ENCODE results near the gene RASA3.
"Not testable (repeated sequence)": the region's sequence is repeated elsewhere in the genome, so short reads cannot be mapped to it uniquely, and the experiment has no call there.

RASA3 gene

GRCh38 chr13:114077933-114078325 is 54.5 kb downstream of the RASA3 start:
- TF ChIP-seq, protein P1, sequence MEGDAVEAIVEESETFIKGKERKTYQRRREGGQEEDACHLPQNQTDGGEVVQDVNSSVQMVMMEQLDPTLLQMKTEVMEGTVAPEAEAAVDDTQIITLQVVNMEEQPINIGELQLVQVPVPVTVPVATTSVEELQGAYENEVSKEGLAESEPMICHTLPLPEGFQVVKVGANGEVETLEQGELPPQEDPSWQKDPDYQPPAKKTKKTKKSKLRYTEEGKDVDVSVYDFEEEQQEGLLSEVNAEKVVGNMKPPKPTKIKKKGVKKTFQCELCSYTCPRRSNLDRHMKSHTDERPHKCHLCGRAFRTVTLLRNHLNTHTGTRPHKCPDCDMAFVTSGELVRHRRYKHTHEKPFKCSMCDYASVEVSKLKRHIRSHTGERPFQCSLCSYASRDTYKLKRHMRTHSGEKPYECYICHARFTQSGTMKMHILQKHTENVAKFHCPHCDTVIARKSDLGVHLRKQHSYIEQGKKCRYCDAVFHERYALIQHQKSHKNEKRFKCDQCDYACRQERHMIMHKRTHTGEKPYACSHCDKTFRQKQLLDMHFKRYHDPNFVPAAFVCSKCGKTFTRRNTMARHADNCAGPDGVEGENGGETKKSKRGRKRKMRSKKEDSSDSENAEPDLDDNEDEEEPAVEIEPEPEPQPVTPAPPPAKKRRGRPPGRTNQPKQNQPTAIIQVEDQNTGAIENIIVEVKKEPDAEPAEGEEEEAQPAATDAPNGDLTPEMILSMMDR (IDR thresholded peaks at IDR 0.05; ENCODE audit: low read depth, low read length, missing control alignments), result no peak
- H3K4me3 ChIP-seq (ENCODE audit: low read depth, low read length), result no peak overlapping the region
- DNase-seq (ENCODE audit: low read depth), result no peak

- DNase-seq (ENCODE audit: low read depth), result no peak
- TF ChIP-seq, protein P1 (IDR thresholded peaks at IDR 0.05; ENCODE audit: low read depth, low read length, missing control alignments), result no peak
- H3K4me3 ChIP-seq (ENCODE audit: low read depth, low read length), result no peak overlapping the region
These were observed 55.1 kb downstream of the RASA3 start for GRCh38 chr13:114077099-114077932.

- TF ChIP-seq, protein P1 (IDR thresholded peaks at IDR 0.05; ENCODE audit: low read depth, low read length, missing control alignments), result no peak
- no peak overlapping the region for H3K4me3 ChIP-seq (ENCODE audit: low read depth, low read length)
- DNase-seq (ENCODE audit: low read depth), result no peak
These were observed 55.9 kb downstream of the RASA3 start for GRCh38 chr13:114076329-114077090.

GRCh38 chr13:114075811-114076210 is 56.6 kb downstream of the RASA3 start:
- not testable (repeated sequence) for H3K4me3 ChIP-seq (ENCODE audit: low read depth, low read length); DNase-seq (ENCODE audit: low read depth)

GRCh38 chr13:114074671-114075315 is 57.6 kb downstream of the RASA3 start:
- H3K4me3 ChIP-seq (ENCODE audit: low read depth, low read length), result no peak overlapping the region
- TF ChIP-seq, protein P1 (IDR thresholded peaks at IDR 0.05; ENCODE audit: low read depth, low read length, missing control alignments), result no peak
- no peak for DNase-seq (ENCODE audit: low read depth)

- DNase-seq (ENCODE audit: low read depth), result no peak
- H3K4me3 ChIP-seq (ENCODE audit: low read depth, low read length), result no peak overlapping the region
- TF ChIP-seq, protein P1 (IDR thresholded peaks at IDR 0.05; ENCODE audit: low read depth, low read length, missing control alignments), result no peak
These were observed 58.4 kb downstream of the RASA3 start for GRCh38 chr13:114073881-114074612.
